ENCODE results near the gene PDE10A.

DNA sequence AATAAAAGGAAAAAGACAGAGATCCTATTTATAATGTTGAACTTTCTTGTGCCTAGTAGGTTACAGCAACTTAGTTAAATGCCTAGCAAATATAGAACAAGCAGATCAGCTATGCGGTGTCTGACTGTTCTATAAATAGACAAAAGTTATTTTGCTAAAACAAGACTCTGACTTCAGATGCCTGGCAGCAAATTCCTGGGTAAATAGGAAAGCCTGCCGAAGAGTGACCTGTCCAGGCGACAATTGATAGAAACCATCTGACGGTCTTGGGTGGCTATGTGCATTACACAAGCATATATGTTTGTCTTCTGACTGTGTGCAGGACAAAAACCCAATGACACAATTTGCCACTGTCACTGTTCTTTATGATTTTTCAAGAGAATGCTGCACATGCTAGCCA is 38.0 kb upstream of the PDE10A start:
- TF ChIP-seq, protein P1, sequence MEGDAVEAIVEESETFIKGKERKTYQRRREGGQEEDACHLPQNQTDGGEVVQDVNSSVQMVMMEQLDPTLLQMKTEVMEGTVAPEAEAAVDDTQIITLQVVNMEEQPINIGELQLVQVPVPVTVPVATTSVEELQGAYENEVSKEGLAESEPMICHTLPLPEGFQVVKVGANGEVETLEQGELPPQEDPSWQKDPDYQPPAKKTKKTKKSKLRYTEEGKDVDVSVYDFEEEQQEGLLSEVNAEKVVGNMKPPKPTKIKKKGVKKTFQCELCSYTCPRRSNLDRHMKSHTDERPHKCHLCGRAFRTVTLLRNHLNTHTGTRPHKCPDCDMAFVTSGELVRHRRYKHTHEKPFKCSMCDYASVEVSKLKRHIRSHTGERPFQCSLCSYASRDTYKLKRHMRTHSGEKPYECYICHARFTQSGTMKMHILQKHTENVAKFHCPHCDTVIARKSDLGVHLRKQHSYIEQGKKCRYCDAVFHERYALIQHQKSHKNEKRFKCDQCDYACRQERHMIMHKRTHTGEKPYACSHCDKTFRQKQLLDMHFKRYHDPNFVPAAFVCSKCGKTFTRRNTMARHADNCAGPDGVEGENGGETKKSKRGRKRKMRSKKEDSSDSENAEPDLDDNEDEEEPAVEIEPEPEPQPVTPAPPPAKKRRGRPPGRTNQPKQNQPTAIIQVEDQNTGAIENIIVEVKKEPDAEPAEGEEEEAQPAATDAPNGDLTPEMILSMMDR (IDR thresholded peaks at IDR 0.05): no peak
- no peak for TF ChIP-seq EZH2phosphoT487 (IDR thresholded peaks at IDR 0.05)

Data from neural progenitor cell (in vitro differentiated cells).